BLaER1 (cell line): ENCODE measurements around the gene FRMD6.
"Not testable (repeated sequence)": the region's sequence is repeated elsewhere in the genome, so short reads cannot be mapped to it uniquely, and the experiment has no call there.

Experiments used
- H3K27ac ChIP-seq: shearing (Covaris generic); formaldehyde crosslinking; 2 replicates; pipeline ENCODE4 v1.8.1; 2022
- H3K27me3 ChIP-seq: shearing (Covaris generic); formaldehyde crosslinking; 2 replicates; pipeline ENCODE4 v1.8.1; 2022
- H3K36me3 ChIP-seq: shearing (Covaris generic); formaldehyde crosslinking; 2 replicates; pipeline ENCODE4 v1.8.1; 2022
- H3K4me1 ChIP-seq: shearing (Covaris generic); formaldehyde crosslinking; 2 replicates; pipeline ENCODE4 v1.8.1; 2022
- H3K4me2 ChIP-seq: shearing (Covaris generic); formaldehyde crosslinking; 2 replicates; pipeline ENCODE4 v1.8.1; 2022
- H3K4me3 ChIP-seq: shearing (Covaris generic); formaldehyde crosslinking; 2 replicates; pipeline ENCODE4 v1.8.1; 2022
- H3K9ac ChIP-seq: shearing (Covaris generic); formaldehyde crosslinking; 2 replicates; pipeline ENCODE4 v1.8.1; 2022
- H3K9me3 ChIP-seq: shearing (Covaris generic); formaldehyde crosslinking; 2 replicates; pipeline ENCODE4 v1.8.1; 2022
- H4K20me1 ChIP-seq: shearing (Covaris generic); formaldehyde crosslinking; 2 replicates; pipeline ENCODE4 v1.8.1; 2022
- Cebpa-rat ChIP-seq: shearing (Covaris generic); IDR thresholded peaks from 2 replicates; pipeline ENCODE4 v1.8.1; 2022

FRMD6 gene

DNA sequence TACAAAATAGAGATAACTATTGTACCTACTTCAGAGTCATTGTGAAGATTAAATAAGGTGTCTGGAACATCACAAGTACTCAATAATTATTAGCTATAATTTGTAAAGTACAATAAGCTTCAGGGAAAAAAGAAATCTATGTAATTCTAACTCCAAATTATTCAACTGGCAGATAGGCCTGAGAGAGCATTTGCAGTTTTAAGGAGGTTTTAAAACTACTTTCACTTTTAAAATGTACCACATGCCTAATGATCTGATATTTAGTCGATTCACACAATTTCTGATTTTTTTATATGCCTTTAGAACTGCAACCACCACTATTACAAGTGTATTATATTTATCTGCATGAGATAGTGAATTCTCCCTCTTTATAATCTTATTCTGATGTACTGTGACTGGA is 24.9 kb upstream of the FRMD6 start:
- no peaks in the 10 kb centered on the region for H3K4me1 ChIP-seq
- no peaks in the 10 kb centered on the region for H3K36me3 ChIP-seq
- no peak overlapping the region for H3K27ac ChIP-seq
- H3K4me3 ChIP-seq, result no peak overlapping the region
- no peaks in the 10 kb centered on the region for H4K20me1 ChIP-seq
- no peak overlapping the region for H3K9ac ChIP-seq
- no peaks in the 10 kb centered on the region for H3K27me3 ChIP-seq
- H3K4me2 ChIP-seq, result no peak overlapping the region
- no peaks in the 10 kb centered on the region for H3K9me3 ChIP-seq
- TF ChIP-seq Cebpa-rat, result no peak

DNA sequence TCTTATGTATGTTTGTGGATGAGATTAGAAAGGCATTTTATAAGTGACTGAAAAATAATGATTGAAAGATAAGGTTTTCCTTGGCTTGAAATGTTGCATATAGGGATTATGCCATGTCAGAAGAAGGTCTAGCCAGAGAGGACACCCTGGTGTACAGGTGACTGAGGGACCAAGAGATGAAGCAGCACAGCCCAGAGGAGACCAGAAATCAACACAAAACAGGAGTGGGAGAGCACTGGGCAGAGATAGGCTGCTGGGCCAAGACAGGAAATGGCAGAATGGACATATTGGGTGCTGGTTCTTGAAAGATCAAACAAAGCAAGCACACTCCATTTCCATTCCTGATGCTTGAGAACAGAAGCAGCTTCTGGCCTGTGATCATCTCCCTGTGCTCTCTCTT is 24.4 kb upstream of the FRMD6 start:
- no peaks in the 10 kb centered on the region for H3K4me1 ChIP-seq
- no peak overlapping the region for H3K4me3 ChIP-seq
- no peak overlapping the region for H3K4me2 ChIP-seq

GRCh38 chr14:51628238-51628637 is 23.5 kb upstream of the FRMD6 start:
- Histone ChIP-seq H3K4me3 (no peak overlapping the region), H3K27ac (no peak overlapping the region), H3K27me3 (no peaks in the 10 kb centered on the region), H3K4me2 (no peak overlapping the region), H4K20me1 (no peaks in the 10 kb centered on the region), H3K36me3 (no peaks in the 10 kb centered on the region), H3K4me1 (no peaks in the 10 kb centered on the region), H3K9me3 (no peaks in the 10 kb centered on the region), H3K9ac (no peak overlapping the region)
- no peak for TF ChIP-seq Cebpa-rat

More for the DNA sequence above, 24.4 kb upstream of the FRMD6 start:
- no peaks in the 10 kb centered on the region for H3K27me3 ChIP-seq
- no peaks in the 10 kb centered on the region for H3K9me3 ChIP-seq
- H3K9ac ChIP-seq, result no peak overlapping the region
- no peaks in the 10 kb centered on the region for H4K20me1 ChIP-seq
- H3K27ac ChIP-seq, result no peak overlapping the region
- H3K36me3 ChIP-seq, result no peaks in the 10 kb centered on the region
- TF ChIP-seq Cebpa-rat, result no peak

- H3K9me3 ChIP-seq, result no peaks in the 10 kb centered on the region
- no peak overlapping the region for H3K4me2 ChIP-seq
- no peak overlapping the region for H3K9ac ChIP-seq
- no peak for TF ChIP-seq Cebpa-rat
- no peaks in the 10 kb centered on the region for H3K27me3 ChIP-seq
- no peaks in the 10 kb centered on the region for H3K36me3 ChIP-seq
- H3K4me3 ChIP-seq, result no peak overlapping the region
- no peaks in the 10 kb centered on the region for H3K4me1 ChIP-seq
- H3K27ac ChIP-seq, result no peak overlapping the region
- no peaks in the 10 kb centered on the region for H4K20me1 ChIP-seq
Observed at GRCh38 chr14:51630987-51631386, 20.7 kb upstream of the FRMD6 start.

GRCh38 chr14:51633298-51633697 is 18.4 kb upstream of the FRMD6 start:
- not testable (repeated sequence) for H3K4me3 ChIP-seq, H3K36me3 ChIP-seq, H3K27ac ChIP-seq, H4K20me1 ChIP-seq, H3K27me3 ChIP-seq, H3K9ac ChIP-seq, H3K4me1 ChIP-seq, H3K9me3 ChIP-seq, H3K4me2 ChIP-seq

DNA sequence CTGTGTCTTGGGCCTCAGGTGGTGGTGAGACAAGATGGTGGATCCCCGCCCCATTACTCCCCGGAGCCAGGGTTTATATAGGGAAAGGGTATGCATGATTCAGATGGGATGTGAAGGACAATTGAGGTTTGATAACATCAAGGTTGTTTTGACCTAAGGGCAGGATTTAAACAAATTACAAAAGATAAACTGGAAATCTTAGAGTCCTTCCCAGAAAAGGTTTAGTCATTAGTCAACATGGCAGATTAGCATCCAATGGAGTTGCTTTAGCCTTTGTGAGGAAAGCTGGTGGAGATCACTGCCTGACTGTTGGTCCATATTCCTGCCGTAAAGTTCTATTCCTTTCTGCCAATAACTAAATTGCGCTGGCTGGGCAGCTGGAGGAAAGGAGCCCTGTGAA is 15.6 kb upstream of the FRMD6 start:
- Histone ChIP-seq H3K4me1 (no peaks in the 10 kb centered on the region), H3K27ac (no peak overlapping the region), H3K9me3 (no peaks in the 10 kb centered on the region), H3K9ac (no peak overlapping the region), H3K27me3 (no peaks in the 10 kb centered on the region), H3K36me3 (no peaks in the 10 kb centered on the region), H3K4me3 (no peak overlapping the region), H3K4me2 (no peak overlapping the region), H4K20me1 (no peaks in the 10 kb centered on the region)
- TF ChIP-seq Cebpa-rat, result no peak

DNA sequence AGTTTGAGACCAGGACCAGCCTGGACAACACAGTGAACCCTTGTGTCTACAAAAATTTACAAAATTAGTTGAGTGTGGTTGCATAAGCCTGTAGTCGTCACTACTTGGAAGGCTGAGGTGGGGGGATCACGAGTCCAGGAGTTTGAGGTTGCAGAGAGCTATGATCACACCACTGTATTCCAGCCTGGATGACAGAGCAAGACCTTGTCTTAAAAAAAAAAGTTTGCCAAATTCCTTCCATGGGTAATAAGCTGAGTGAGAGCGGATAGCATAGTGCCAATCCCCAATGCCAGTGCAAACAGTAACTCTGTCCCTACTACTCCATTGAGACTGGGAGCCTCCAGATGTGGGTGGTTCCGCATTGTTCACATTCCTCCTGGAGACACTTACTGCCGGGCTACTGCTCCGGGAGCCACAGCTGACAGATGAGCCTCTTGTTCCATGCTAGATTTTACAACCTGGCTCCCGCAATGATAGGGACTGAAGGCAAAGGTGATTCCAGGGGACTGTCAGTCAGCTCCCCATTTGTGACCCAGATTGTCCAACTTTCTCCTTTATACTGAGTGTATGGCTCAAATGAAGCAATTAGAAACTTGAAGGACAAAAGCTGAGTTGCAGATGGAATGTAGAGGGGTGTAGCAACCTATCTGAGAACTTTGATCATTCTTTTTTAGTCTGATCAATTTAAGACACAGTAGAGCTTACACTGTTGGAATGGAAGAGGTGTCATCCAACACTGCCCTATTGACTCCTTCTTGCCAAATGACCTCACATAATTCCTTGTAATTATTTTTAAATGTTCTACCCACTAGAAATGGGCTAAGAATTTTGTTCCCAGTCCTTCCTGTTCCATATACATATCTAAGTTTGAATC is 13.4 kb upstream of the FRMD6 start:
- Histone ChIP-seq H4K20me1 (no peaks in the 10 kb centered on the region), H3K4me3 (no peak overlapping the region), H3K27ac (no peak overlapping the region), H3K4me2 (no peak overlapping the region), H3K27me3 (no peaks in the 10 kb centered on the region), H3K9ac (no peak overlapping the region), H3K4me1 (no peaks in the 10 kb centered on the region), H3K36me3 (no peaks in the 10 kb centered on the region), H3K9me3 (no peaks in the 10 kb centered on the region)
- no peak for TF ChIP-seq Cebpa-rat

DNA sequence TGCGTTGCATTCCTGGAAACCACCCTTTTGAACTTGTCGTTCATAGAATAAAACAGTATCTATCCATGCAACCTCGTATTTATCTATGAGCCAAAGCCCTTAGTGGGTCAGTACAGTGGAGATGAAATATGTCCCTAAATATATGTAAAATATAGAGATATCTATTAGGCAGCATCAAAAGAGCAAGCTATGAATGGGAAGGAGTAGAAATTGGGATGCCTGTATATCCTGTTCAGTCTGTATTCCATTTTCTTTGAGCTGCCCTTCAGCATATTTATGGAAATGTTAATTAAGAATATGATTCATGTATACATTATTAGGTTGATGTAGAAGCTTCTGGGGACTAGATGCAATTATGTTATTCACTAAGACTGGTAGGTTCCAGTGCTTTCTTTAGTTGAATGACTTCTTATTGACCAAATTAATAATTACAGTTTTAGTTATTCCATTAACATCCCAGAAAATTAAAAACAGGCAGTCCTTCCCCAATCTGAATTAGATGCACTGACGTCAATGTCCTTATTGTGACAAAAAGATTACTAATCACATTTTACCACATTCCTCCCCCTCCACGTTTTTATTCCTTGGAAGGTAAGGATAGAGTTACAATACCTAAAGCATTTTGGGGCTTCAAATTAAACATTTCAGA is 11.9 kb upstream of the FRMD6 start:
- Histone ChIP-seq H3K27ac (no peak overlapping the region), H3K9me3 (no peaks in the 10 kb centered on the region), H3K4me3 (no peak overlapping the region), H4K20me1 (no peaks in the 10 kb centered on the region), H3K9ac (no peak overlapping the region), H3K4me2 (no peak overlapping the region), H3K4me1 (no peaks in the 10 kb centered on the region), H3K27me3 (no peaks in the 10 kb centered on the region), H3K36me3 (no peaks in the 10 kb centered on the region)
- no peak for TF ChIP-seq Cebpa-rat

DNA sequence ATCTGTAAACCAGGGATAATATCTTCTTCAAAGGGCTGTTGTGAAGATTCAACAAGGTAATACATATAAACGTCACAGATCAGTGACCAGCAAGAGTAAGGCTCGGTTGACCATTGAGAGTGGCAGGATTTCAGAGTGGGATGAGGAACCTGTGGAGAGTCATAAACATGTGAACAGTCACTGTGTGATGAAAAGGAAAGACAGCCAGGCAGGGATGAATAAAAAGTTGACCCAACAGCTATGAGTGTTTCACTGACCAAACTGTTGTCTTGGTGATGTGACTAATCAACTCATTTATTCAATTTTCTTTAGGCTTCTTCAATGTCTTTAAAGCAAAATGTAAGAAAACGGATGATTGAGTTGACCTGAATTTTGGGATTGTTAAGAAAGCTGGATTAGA is 8.6 kb upstream of the FRMD6 start:
- no peak for TF ChIP-seq Cebpa-rat
- H3K9ac ChIP-seq, result no peak overlapping the region
- H3K27ac ChIP-seq, result no peak overlapping the region
- H3K4me2 ChIP-seq, result no peak overlapping the region
- H3K9me3 ChIP-seq, result no peaks in the 10 kb centered on the region
- no peak overlapping the region for H3K4me3 ChIP-seq
- no peaks in the 10 kb centered on the region for H3K27me3 ChIP-seq
- H3K36me3 ChIP-seq, result no peaks in the 10 kb centered on the region
- no peaks in the 10 kb centered on the region for H3K4me1 ChIP-seq
- H4K20me1 ChIP-seq, result no peaks in the 10 kb centered on the region

GRCh38 chr14:51644217-51644933 is 7.3 kb upstream of the FRMD6 start:
- no peaks in the 10 kb centered on the region for H3K27me3 ChIP-seq
- no peak overlapping the region for H3K27ac ChIP-seq
- no peak for TF ChIP-seq Cebpa-rat
- no peaks in the 10 kb centered on the region for H3K9me3 ChIP-seq
- H4K20me1 ChIP-seq, result no peaks in the 10 kb centered on the region
- H3K9ac ChIP-seq, result no peak overlapping the region
- H3K4me3 ChIP-seq, result no peak overlapping the region
- H3K36me3 ChIP-seq, result no peaks in the 10 kb centered on the region
- H3K4me2 ChIP-seq, result no peak overlapping the region
- no peaks in the 10 kb centered on the region for H3K4me1 ChIP-seq
